H1 (cell line): ENCODE data around the gene POLDIP2. TPM values are rescaled to one million over a fixed set of nuclear protein-coding genes. Genes with fewer than 3 reads are reported as not detected.

Source experiments
- CTCF ChIA-PET: fragments of 300-600 bp; sonication (Branson Sonifier 250); formaldehyde crosslinking; loops from one replicate; lab custom pipeline; 2021; ENCODE audit not compliant: partially characterized antibody; lab: Charles Lee
- POLR2A ChIA-PET: fragments of 300-600 bp; sonication (Branson Sonifier 250); formaldehyde crosslinking; loops from one replicate; lab custom pipeline; 2021; ENCODE audit warnings: inconsistent platforms; ENCODE audit not compliant: partially characterized antibody; lab: Charles Lee
- DNase-seq, 2 experiments: peaks; one replicate each; pipeline versions ENCODE4 v3.0.0 to v3.0.0-alpha.2; 2010 to 2022; ENCODE audit warnings: low spot score in 2 of 2, low read depth in 1 of 2, mixed read lengths in 1 of 2
- FAIRE-seq: peaks from 2 replicates; lab custom pipeline; 2011; peaks lifted over from hg19 to GRCh38; lab: Jason Lieb, UNC
- H2AFZ ChIP-seq: 2 replicates; pipeline ENCODE4 v1.8.1; 2012; ENCODE audit warnings: low read length, inconsistent platforms
- H2AK5ac ChIP-seq: 2 replicates; pipeline ENCODE4 v1.6.1; 2013; ENCODE audit warnings: low read depth, low read length
- H2BK120ac ChIP-seq: replicated peaks from 2 replicates; pipeline ENCODE3; 2013; ENCODE audit warnings: low read depth, low read length, inconsistent platforms
- H2BK12ac ChIP-seq: 2 replicates; pipeline ENCODE4 v1.6.1; 2013; ENCODE audit warnings: low read depth, low read length
- H2BK15ac ChIP-seq: 2 replicates; pipeline ENCODE4 v1.6.1; 2013; ENCODE audit warnings: low read length
- H2BK20ac ChIP-seq: 2 replicates; pipeline ENCODE4 v1.6.1; 2013; ENCODE audit warnings: low read length
- H2BK5ac ChIP-seq: 2 replicates; pipeline ENCODE4 v1.6.1; 2013; ENCODE audit warnings: low read depth, low read length
- H3K14ac ChIP-seq: 2 replicates; pipeline ENCODE4 v1.6.1; 2013; ENCODE audit warnings: inconsistent platforms; ENCODE audit not compliant: insufficient read length
- H3K18ac ChIP-seq: 2 replicates; pipeline ENCODE4 v1.6.1; 2013; ENCODE audit warnings: low read length; ENCODE audit errors: extremely low read depth
- H3K23ac ChIP-seq: 2 replicates; pipeline ENCODE4 v1.6.1; 2013; ENCODE audit warnings: inconsistent platforms; ENCODE audit not compliant: insufficient read length
- H3K23me2 ChIP-seq: 2 replicates; pipeline ENCODE4 v1.6.1; 2013; ENCODE audit warnings: low read depth, low read length
- H3K27ac ChIP-seq: 2 replicates; pipeline ENCODE4 v1.6.1; 2011; ENCODE audit warnings: low read depth, low read length, inconsistent platforms
- H3K27me3 ChIP-seq, 4 experiments: replicated peaks in 1 of 4; 1 replicate in 1 of 4; 2 replicates in 3 of 4; pipeline versions ENCODE4 v1.6.1 to v1.8.1; 2011 to 2013; ENCODE audit warnings: low read length in 3 of 4, mild to moderate bottlenecking in 3 of 4, inconsistent platforms in 2 of 4, mixed read lengths in 2 of 4, moderate library complexity in 1 of 4; ENCODE audit not compliant: control insufficient read depth in 3 of 4, insufficient read depth in 3 of 4; ENCODE audit errors: extremely low read depth in 1 of 4
- H3K36me3 ChIP-seq, 4 experiments: 2 replicates each; pipeline versions ENCODE4 v1.6.1 to v1.8.1; 2011 to 2013; ENCODE audit warnings: mild to moderate bottlenecking in 4 of 4, low read length in 3 of 4, moderate library complexity in 2 of 4, control low read depth in 1 of 4, inconsistent platforms in 1 of 4; ENCODE audit not compliant: insufficient read depth in 4 of 4, control insufficient read depth in 2 of 4
- H3K4ac ChIP-seq: replicated peaks from 2 replicates; pipeline ENCODE3; 2013; ENCODE audit warnings: low read length, low read depth, mixed read lengths, inconsistent platforms; ENCODE audit not compliant: insufficient read length
- H3K4me1 ChIP-seq, 4 experiments: replicated peaks in 1 of 4; 1 replicate in 1 of 4; 2 replicates in 3 of 4; pipeline versions ENCODE4 v1.6.1 to v1.8.1; 2011 to 2013; ENCODE audit warnings: low read length in 3 of 4, inconsistent platforms in 2 of 4, mixed read lengths in 1 of 4; ENCODE audit not compliant: insufficient read depth in 4 of 4, control insufficient read depth in 3 of 4
- H3K4me2 ChIP-seq, 2 experiments: 2 replicates each; pipeline versions ENCODE4 v1.6.1 to v1.8.1; 2011 to 2013; ENCODE audit warnings: low read depth in 2 of 2, low read length in 2 of 2, control low read depth in 1 of 2, inconsistent platforms in 1 of 2, mild to moderate bottlenecking in 1 of 2; ENCODE audit not compliant: insufficient read depth in 1 of 2
- H3K4me3 ChIP-seq, 4 experiments: fragments of 200-600, 300-600 bp in 1 of 4; sonication (generic), shearing (Covaris generic), sonication (Bioruptor Twin) in 1 of 4; 2 replicates each; pipeline versions ENCODE4 v1.5.1 to v1.8.1; 2011 to 2016; ENCODE audit warnings: low read length in 4 of 4, low read depth in 3 of 4, control low read depth in 2 of 4, inconsistent platforms in 2 of 4, mild to moderate bottlenecking in 2 of 4, mixed read lengths in 1 of 4, moderate library complexity in 1 of 4; ENCODE audit not compliant: insufficient read depth in 2 of 4; ENCODE audit errors: extremely low read depth in 1 of 4
- H3K56ac ChIP-seq: replicated peaks from 2 replicates; pipeline ENCODE3; 2013; ENCODE audit warnings: low read depth, mild to moderate bottlenecking, mixed read lengths, low read length, inconsistent platforms; ENCODE audit not compliant: insufficient read length
- H3K79me1 ChIP-seq: 2 replicates; pipeline ENCODE4 v1.6.1; 2013; ENCODE audit warnings: low read depth, low read length, control low read depth
- H3K79me2 ChIP-seq, 2 experiments: 2 replicates each; pipeline versions ENCODE4 v1.6.1 to v1.8.1; 2012 to 2013; ENCODE audit warnings: low read length in 2 of 2, mild to moderate bottlenecking in 2 of 2, inconsistent platforms in 1 of 2; ENCODE audit not compliant: insufficient read depth in 2 of 2, control insufficient read depth in 1 of 2
- H3K9ac ChIP-seq, 4 experiments: replicated peaks in 1 of 4; 1 replicate in 1 of 4; 2 replicates in 3 of 4; pipeline versions ENCODE4 v1.6.1 to v1.8.1; 2011 to 2013; ENCODE audit warnings: low read depth in 3 of 4, low read length in 3 of 4, control low read depth in 2 of 4, mild to moderate bottlenecking in 2 of 4, moderate library complexity in 2 of 4, inconsistent platforms in 1 of 4; ENCODE audit errors: extremely low read depth in 1 of 4
- H3K9me3 ChIP-seq, 2 experiments: 2 replicates each; pipeline versions ENCODE4 v1.6.1 to v1.8.1; 2012 to 2013; ENCODE audit warnings: mild to moderate bottlenecking in 2 of 2, moderate library complexity in 2 of 2, control low read depth in 1 of 2, inconsistent platforms in 1 of 2, low read depth in 1 of 2, low read length in 1 of 2, mixed read lengths in 1 of 2; ENCODE audit not compliant: insufficient read depth in 2 of 2
- H4K20me1 ChIP-seq, 2 experiments: replicated peaks in 1 of 2; 2 replicates each; pipeline versions ENCODE3 to v1.8.1; 2011 to 2013; ENCODE audit warnings: inconsistent platforms in 2 of 2, low read length in 2 of 2, mild to moderate bottlenecking in 1 of 2; ENCODE audit not compliant: insufficient read depth in 2 of 2, control insufficient read depth in 1 of 2
- H4K5ac ChIP-seq: 2 replicates; pipeline ENCODE4 v1.6.1; 2013; ENCODE audit warnings: low read length, low read depth, mixed read lengths, inconsistent platforms; ENCODE audit not compliant: insufficient read length
- H4K8ac ChIP-seq: 2 replicates; pipeline ENCODE4 v1.8.0; 2013; ENCODE audit warnings: mild to moderate bottlenecking, moderate library complexity, low read length, inconsistent platforms; ENCODE audit not compliant: insufficient read depth; ENCODE audit errors: extremely low read depth
- H4K91ac ChIP-seq: replicated peaks from 2 replicates; pipeline ENCODE3; 2013; ENCODE audit warnings: low read length, mixed read lengths, inconsistent platforms; ENCODE audit not compliant: insufficient read length
- ASH2L ChIP-seq: fragments of 200-600, 300-600 bp; sonication (generic); IDR thresholded peaks from one replicate; pipeline ENCODE4 v1.7.1; 2017; ENCODE audit warnings: low read length
- BCL11A ChIP-seq, 2 experiments: IDR thresholded peaks; one replicate each; pipeline ENCODE4 v1.6.1; 2011; ENCODE audit warnings: low read depth in 2 of 2, low read length in 2 of 2, mild to moderate bottlenecking in 2 of 2
- BRCA1 ChIP-seq: IDR thresholded peaks from 2 replicates; pipeline ENCODE4 v1.6.1; 2012; ENCODE audit warnings: low read depth, low read length, improper control_type of control experiment
- CHD1 ChIP-seq: IDR thresholded peaks from 2 replicates; pipeline ENCODE4 v1.6.1; 2012; ENCODE audit warnings: low read depth, low read length, improper control_type of control experiment
- JUN ChIP-seq: IDR thresholded peaks from 2 replicates; pipeline ENCODE4 v1.6.1; 2011; ENCODE audit warnings: low read depth, mild to moderate bottlenecking, improper control_type of control experiment, low read length
- KDM5A ChIP-seq: fragments of 200-600 bp; IDR thresholded peaks from 2 replicates; pipeline ENCODE4 v1.7.1; 2012; ENCODE audit warnings: mild to moderate bottlenecking, low read length, inconsistent platforms, mixed read lengths
- PHF8 ChIP-seq: fragments of 200-600 bp; sonication (generic); conservative IDR thresholded peaks from 2 replicates; pipeline ENCODE4 v1.7.1; 2012; ENCODE audit warnings: low read depth, mild to moderate bottlenecking, inconsistent platforms, low read length, moderate library complexity
- SAP30 ChIP-seq: fragments of 300-600 bp; sonication (generic); IDR thresholded peaks from 2 replicates; pipeline ENCODE4 v1.7.1; 2012; ENCODE audit warnings: low read length, moderate library complexity, mild to moderate bottlenecking, inconsistent platforms; ENCODE audit not compliant: insufficient read depth, insufficient replicate concordance
- WGBS, 2 experiments: shearing (Covaris generic) in 1 of 2; methylation state at CpG; one replicate each; pipeline versions ENCODE4 v1.1.6 to v1.1.7; 2013 to 2015; ENCODE audit warnings: low lambda C conversion rate in 2 of 2, mixed read lengths in 2 of 2, inconsistent platforms in 1 of 2, low coverage in 1 of 2, missing lambda C conversion rate in 1 of 2; ENCODE audit not compliant: insufficient replicate concordance in 2 of 2, insufficient coverage in 1 of 2, insufficient read length in 1 of 2; ENCODE audit errors: extremely low coverage in 1 of 2, missing lambda C conversion rate in 1 of 2; 5-methylcytosine and 5-hydroxymethylcytosine counted together
- long read RNA-seq, 2 experiments: library from RNA in 1 of 2; library from capped mRNA in 1 of 2; stranded (forward); transcript quantifications; one replicate each; pipeline ENCODE4 v2.0.0, GENCODE V29; 2021; ENCODE audit warnings: inconsistent platforms in 1 of 2
- polyA minus RNA-seq, 3 experiments: library from RNA; depleted of rRNA, polyadenylated mRNA; stranded (reverse); fragments of >200 nt; gene quantifications; 1 replicate in 2 of 3; 2 replicates in 1 of 3; pipeline ENCODE4 v1.2.3, GENCODE V29; 2011
- polyA plus RNA-seq, 7 experiments: library from polyadenylated mRNA; depleted of rRNA in 3 of 7; stranded (reverse) in 5 of 7; unstranded in 2 of 7; fragments of >200 nt in 5 of 7; fragments of 200-250 nt in 2 of 7; gene quantifications; 1 replicate in 5 of 7; 2 replicates in 1 of 7; 4 replicates in 1 of 7; pipeline versions ENCODE4 v1.2.1 to v1.2.3, GENCODE V29; 2011 to 2013; ENCODE audit warnings: missing spikeins in 2 of 7, mixed read lengths in 2 of 7
- total RNA-seq: library from RNA; stranded (reverse); fragmentation: NEBNext Ultra II Directional; extraction: Animal tissue kit (Norgen Biotek cat#: 25700); gene quantifications from 2 replicates; pipeline ENCODE4 v1.2.1, GENCODE V29; 2021

POLDIP2 gene
- total RNA-seq (74.0 and 75.3 TPM in 2 replicates), polyA plus RNA-seq (2011; rRNA removed) (76.1 and 92.3 TPM in 2 replicates), polyA minus RNA-seq (2011; rRNA and poly(A)+ RNA removed) (64.2 and 65.9 TPM in 2 replicates)
- polyA plus RNA-seq (2011; cell fraction: cytosol; rRNA removed): 73.8 TPM
- 73.2 TPM for polyA plus RNA-seq (2011; cell fraction: nucleus; rRNA removed)
- 70.2 to 81.0 TPM (median 78.6 TPM) in 4 replicates for polyA plus RNA-seq (2012, experiment 1 of 2)
- 90.8 TPM for polyA plus RNA-seq (2012, experiment 2 of 2)
- polyA plus RNA-seq (2013, experiment 1 of 2): 54.0 TPM
- polyA plus RNA-seq (2013, experiment 2 of 2): 54.4 TPM
- 35.7 TPM for polyA minus RNA-seq (2011; cell fraction: cytosol; rRNA and poly(A)+ RNA removed)
- 29.5 TPM for polyA minus RNA-seq (2011; cell fraction: nucleus; rRNA and poly(A)+ RNA removed)
- long read RNA-seq, experiment 1, transcript POLDIP2-201 (11 exons, 2,121 nt): major isoform, 25 of 75 reads
- long read RNA-seq, experiment 1, partial matches to known transcripts: 28 of 75 reads
- long read RNA-seq, experiment 1, other reads (novel, unspliced or antisense): 22 of 75 reads
- long read RNA-seq, experiment 2, partial matches to known transcripts: 11 of 132 reads
- long read RNA-seq, experiment 2, other reads (novel, unspliced or antisense): 121 of 132 reads

DNA sequence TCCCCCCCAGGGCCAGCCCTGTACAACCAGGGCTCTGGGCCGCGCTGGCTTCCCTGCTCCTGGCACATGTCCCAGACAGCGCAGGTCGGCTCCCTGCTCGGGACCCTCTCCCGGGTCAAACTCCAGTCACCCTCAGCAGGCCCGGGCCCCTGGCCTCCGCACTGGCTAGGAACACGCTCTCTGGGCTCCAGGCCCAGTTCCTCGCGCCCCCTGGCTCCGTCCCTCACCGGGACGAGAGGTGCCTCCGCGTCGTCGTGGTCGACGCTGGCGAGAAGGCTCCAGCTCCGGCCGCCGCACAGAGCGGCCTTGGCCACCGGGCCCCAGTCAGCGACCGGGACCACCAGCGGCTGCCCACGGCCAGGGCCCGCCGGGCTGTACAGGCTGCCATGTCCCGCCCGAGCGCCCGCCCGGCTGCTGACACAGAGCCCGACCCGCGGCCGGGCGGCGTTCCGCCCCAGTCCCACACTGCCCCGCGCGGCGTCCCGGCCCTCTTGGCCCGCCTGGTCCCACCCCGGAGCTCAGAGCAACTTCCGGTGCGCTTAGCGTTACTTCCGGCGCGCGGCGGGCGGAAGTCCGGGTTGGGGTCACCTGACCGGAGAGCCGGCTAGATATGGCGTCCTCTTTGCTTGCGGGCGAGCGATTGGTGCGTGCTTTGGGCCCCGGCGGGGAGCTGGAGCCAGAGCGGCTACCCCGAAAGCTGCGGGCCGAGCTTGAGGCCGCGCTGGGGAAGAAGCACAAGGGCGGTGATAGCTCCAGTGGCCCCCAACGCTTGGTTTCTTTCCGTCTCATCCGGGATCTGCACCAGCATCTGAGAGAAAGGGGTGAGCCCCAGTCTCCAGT, at the start of gene POLDIP2:
TSS of gene POLDIP2 (minus strand) at position 467 of the 840 bp plus-strand sequence. CDS start at position 388, 79 bp downstream.
- peaks cover 21 to 46% (median 39%) of the 10 kb centered on the region in 4 experiments for H3K36me3 ChIP-seq
- TF ChIP-seq JUN (no peak), SAP30 (no peak), BRCA1 (no peak), ASH2L (peak; percentile 48), CHD1 (no peak), BCL11A (IDR thresholded peaks at IDR 0.05; ENCODE audit: low read depth in 2 of 2, low read length in 2 of 2) (no peak), KDM5A (peak; percentile 98), PHF8 (peak; percentile 91; the same call in 1 of the 2 replicates)

More for the DNA sequence above, at the start of gene POLDIP2:
- Histone ChIP-seq H3K23me2 (peaks cover 9% of the 10 kb centered on the region), H2BK12ac (no peak within 1 kb of the TSS), H2BK5ac (no peak within 1 kb of the TSS; the same call in 1 of the 2 replicates), H2AK5ac (no peak within 1 kb of the TSS), H3K18ac (peak within 1 kb of the TSS; percentile 60; the same call in 1 of the 2 replicates), H3K4ac (no peak within 1 kb of the TSS), H2BK15ac (no peak within 1 kb of the TSS), H3K4me3 (peak within 1 kb of the TSS; percentile 82 to 97 (median 86)), H3K56ac (peak within 1 kb of the TSS; percentile 25), H3K4me2 (peak within 1 kb of the TSS; percentile 83 to 96), H2BK20ac (no peak within 1 kb of the TSS), H4K20me1 (peaks cover 0 to 2% of the 10 kb centered on the region in 2 experiments), H3K9me3 (no peaks in the 10 kb centered on the region), H3K27me3 (no peaks in the 10 kb centered on the region), H3K4me1 (peaks cover 3 to 13% (median 5%) of the 10 kb centered on the region in 4 experiments; a peak in 6 of 7 replicates), H2AFZ (no peak within 1 kb of the TSS), H4K91ac (no peak within 1 kb of the TSS), H3K79me2 (peaks cover 0 to 18% of the 10 kb centered on the region in 2 experiments; a peak in 2 of 4 replicates), H2BK120ac (no peak within 1 kb of the TSS), H3K9ac (peak within 1 kb of the TSS; percentile 85 to 91 (median 88)), H3K23ac (no peak within 1 kb of the TSS), H3K79me1 (peaks cover 4% of the 10 kb centered on the region; the same call in 1 of the 2 replicates), H4K8ac (peak within 1 kb of the TSS; percentile 97), H4K5ac (peak within 1 kb of the TSS; percentile 28), H3K14ac (no peak within 1 kb of the TSS), H3K27ac (peak within 1 kb of the TSS; percentile 70)
- 2% methylated on average over 49 of the region's 80 CpGs; no CpG with 5 or more reads in 1 of the 2 experiments for WGBS, 2 experiments
- POLR2A ChIA-PET: interaction anchor here (0.7 to 10.6 kb wide), 13 partner anchors 11 to 196 kb away, joined by 3 to 103 read pairs (median 5); partner anchors contain the start of genes FOXN1, IFT20, SARM1 and SEBOX
- peak; percentile 59 to 94 for DNase-seq
- no peak for FAIRE-seq
- CTCF ChIA-PET: interaction anchor here (0.6 to 4.4 kb wide), 10 partner anchors 11 to 735 kb away, joined by 3 to 20 read pairs (median 4); partner anchors contain the start of genes IFT20, SARM1, TNFAIP1 and VTN
